ENCODE data around the gene ZNF217.
"Not testable (repeated sequence)": the region's sequence is repeated elsewhere in the genome, so short reads cannot be mapped to it uniquely, and the experiment has no call there.

ZNF217 gene

GRCh38 chr20:53562104-53562764 is 31.4 kb downstream of the ZNF217 start:
- DNase-seq, result not testable (repeated sequence)

- DNase-seq, result no peak
Measured at GRCh38 chr20:53561505-53561904, 32.1 kb downstream of the ZNF217 start.

- DNase-seq, result no peak
Measured at GRCh38 chr20:53559816-53560215, 33.8 kb downstream of the ZNF217 start.

- DNase-seq, result no peak
Measured at GRCh38 chr20:53557130-53557529, 36.5 kb downstream of the ZNF217 start.

- no peak for DNase-seq
Measured at GRCh38 chr20:53556267-53556897, 37.3 kb downstream of the ZNF217 start.

GRCh38 chr20:53555816-53556215 is 37.8 kb downstream of the ZNF217 start:
- DNase-seq, result no peak

GRCh38 chr20:53555081-53555480 is 38.6 kb downstream of the ZNF217 start:
- DNase-seq, result no peak

GRCh38 chr20:53552572-53552893 is 41.1 kb downstream of the ZNF217 start:
- DNase-seq, result not testable (repeated sequence)

GRCh38 chr20:53551719-53552571 is 41.7 kb downstream of the ZNF217 start:
- DNase-seq, result not testable (repeated sequence)

GRCh38 chr20:53550280-53551187 is 43.1 kb downstream of the ZNF217 start:
- no peak for DNase-seq

- DNase-seq, result no peak
Measured at GRCh38 chr20:53547664-53548239, 45.9 kb downstream of the ZNF217 start.

- DNase-seq, result no peak
Measured at GRCh38 chr20:53539516-53539915, 54.1 kb downstream of the ZNF217 start.

- not testable (repeated sequence) for DNase-seq
Measured at GRCh38 chr20:53536382-53536781, 57.3 kb downstream of the ZNF217 start.

- DNase-seq, result no peak
Measured at GRCh38 chr20:53535878-53536277, 57.8 kb downstream of the ZNF217 start.

- no peak for DNase-seq
Measured at GRCh38 chr20:53534037-53534436, 59.6 kb downstream of the ZNF217 start.

- no peak for DNase-seq
Measured at GRCh38 chr20:53533500-53533899, 60.1 kb downstream of the ZNF217 start.

GRCh38 chr20:53532654-53533312 is 60.9 kb downstream of the ZNF217 start:
- DNase-seq, result not testable (repeated sequence)

GRCh38 chr20:53530440-53530839 is 63.2 kb downstream of the ZNF217 start:
- no peak for DNase-seq

- DNase-seq, result no peak
Measured at GRCh38 chr20:53529658-53530057, 64.0 kb downstream of the ZNF217 start.

GRCh38 chr20:53527196-53527595 is 66.4 kb downstream of the ZNF217 start:
- no peak for DNase-seq

- DNase-seq, result no peak
Measured at GRCh38 chr20:53524589-53525312, 68.9 kb downstream of the ZNF217 start.
